ENCODE results near the gene GNAT1.

The GNAT1 gene

DNA sequence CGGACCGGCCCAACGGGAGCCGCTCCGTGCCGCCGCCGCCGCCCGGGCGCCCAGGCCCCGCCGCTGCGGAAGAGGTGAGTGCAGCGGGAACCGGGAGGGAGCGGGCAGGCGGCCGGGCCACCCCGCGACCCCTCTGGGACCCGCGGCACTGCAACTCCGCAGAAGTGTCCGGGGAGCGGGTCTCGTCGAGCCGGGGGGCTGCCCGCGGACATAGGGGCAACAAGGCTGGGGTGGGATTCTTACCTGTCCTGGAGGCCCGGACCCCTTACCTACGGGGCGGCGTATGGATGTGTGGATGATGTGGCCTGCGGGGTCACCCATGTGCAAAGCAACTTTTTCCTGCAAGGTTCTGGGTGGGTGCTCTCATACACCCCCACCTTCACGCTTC lies 35.9 kb upstream of the GNAT1 start:
- TF ChIP-seq POLR2A (IDR thresholded peaks at IDR 0.05; ENCODE audit: low read depth, low read length), result no peak
- TF ChIP-seq TAF1 (IDR thresholded peaks at IDR 0.05; ENCODE audit: borderline replicate concordance, low read depth, low read length), result no peak
- no peak for TF ChIP-seq POLR2AphosphoS5 (IDR thresholded peaks at IDR 0.05; ENCODE audit: low read depth, low read length)
- DNase-seq (ENCODE audit: insufficient read length) (no peak), FAIRE-seq (no peak)

DNA sequence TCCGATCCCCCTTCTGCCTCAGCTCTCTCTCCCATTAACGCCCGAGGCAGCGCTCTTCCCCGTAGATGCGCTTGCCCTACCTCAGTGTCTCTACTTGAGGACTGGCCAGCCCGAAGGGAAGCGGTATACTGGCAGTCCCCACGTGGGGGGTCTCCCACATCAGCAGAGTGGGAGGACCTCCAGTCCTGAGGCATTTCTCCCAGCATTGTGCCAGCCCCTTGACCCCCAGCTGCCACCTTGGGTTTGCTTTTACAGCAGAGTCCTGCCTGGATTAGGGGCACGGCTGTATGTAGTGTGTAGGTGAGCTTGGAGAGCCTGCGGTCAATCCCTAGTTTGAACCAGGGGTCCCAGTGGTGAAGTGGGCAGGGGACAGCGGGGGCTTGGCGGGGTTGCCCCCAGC lies 35.5 kb upstream of the GNAT1 start:
- no peak for TF ChIP-seq POLR2A (IDR thresholded peaks at IDR 0.05; ENCODE audit: low read depth, low read length)
- TF ChIP-seq TAF1 (IDR thresholded peaks at IDR 0.05; ENCODE audit: borderline replicate concordance, low read depth, low read length), result no peak
- no peak for TF ChIP-seq POLR2AphosphoS5 (IDR thresholded peaks at IDR 0.05; ENCODE audit: low read depth, low read length)
- DNase-seq (ENCODE audit: insufficient read length), result no peak
- no peak for FAIRE-seq

DNA sequence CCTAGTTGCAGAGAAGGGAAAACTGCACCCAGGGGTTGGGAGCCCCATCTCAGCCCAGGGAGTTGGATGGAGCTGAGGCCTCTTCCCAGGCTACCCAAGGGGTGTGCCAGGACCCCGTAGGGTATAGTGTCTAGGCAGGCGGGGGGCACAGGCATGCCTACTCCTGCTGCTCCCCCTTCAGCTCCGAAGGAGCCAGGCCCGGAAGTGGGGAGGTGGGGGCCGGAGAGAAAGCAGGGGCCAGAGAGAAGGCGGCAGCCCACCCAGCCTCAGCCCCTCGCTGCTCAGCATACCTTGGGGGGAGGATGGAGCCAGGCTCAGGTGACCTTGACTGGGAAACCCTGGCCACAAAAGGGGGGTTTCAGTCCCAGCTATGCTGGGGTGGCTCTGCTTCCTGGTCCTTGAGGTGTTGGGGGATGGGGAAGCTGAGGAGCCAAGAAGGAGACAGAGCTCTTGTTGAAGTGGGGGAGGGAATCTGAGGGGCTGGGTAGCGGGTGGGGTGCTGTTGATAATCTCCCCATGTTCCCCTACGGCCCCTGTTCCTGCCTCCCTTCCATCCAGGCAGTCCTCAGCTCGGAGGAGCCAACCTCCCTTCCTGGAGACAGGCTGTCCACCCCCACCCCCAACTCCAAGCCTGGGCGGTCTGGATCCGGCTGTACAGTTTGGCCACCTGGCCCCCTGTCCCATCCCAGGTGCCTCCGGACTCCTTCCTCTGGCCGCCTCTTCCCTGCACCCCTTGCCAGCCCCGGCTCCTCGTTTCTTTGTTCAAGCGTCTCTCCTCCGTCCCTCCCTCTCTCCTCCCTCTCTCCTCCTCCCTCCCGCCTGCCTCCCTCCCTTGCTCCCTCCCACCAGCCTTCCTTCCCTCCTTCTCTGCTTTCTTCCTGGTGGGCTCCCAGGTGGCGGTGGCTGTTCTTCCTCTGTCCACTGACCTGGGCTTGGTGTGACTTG lies 34.6 kb upstream of the GNAT1 start:
- DNase-seq (ENCODE audit: insufficient read length) (no peak), FAIRE-seq (no peak)
- TF ChIP-seq POLR2A (IDR thresholded peaks at IDR 0.05; ENCODE audit: low read depth, low read length) (no peak), TAF1 (IDR thresholded peaks at IDR 0.05; ENCODE audit: borderline replicate concordance, low read depth, low read length) (no peak), POLR2AphosphoS5 (IDR thresholded peaks at IDR 0.05; ENCODE audit: low read depth, low read length) (no peak)

DNA sequence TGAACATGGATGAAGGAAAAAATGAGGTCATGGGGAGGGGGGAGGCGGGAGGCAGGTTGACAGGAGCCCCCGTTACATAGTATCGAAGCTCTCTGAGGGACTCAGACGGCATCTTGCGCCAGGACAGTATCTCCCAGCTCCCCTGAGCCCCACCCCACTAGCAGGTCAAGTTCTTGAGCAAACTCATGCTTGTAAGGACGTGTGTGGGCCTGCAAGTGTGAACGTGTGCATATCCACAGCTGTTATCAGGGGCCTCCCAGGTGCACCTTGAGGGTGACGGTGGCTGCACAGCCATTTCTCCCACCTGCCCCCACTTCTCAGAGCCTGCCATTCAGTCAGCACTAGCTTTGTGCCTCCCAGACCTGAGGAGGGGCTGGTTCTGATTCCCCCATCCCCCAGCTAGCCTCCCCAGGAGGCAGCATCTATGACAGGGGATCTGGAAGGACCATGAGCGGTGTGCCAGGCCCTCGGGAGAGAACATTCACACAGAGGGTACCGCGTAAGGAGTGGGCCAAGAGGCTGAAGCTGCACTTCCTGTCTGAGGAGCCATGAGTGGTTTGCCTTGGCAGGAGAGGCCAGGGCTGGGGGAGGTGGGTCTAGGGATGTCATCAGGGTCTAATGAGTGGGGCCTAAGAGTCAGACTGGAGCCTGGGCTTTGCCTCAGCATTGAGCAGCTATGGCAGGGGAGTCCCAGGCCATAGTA lies 33.4 kb upstream of the GNAT1 start:
- no peak for TF ChIP-seq TAF1 (IDR thresholded peaks at IDR 0.05; ENCODE audit: borderline replicate concordance, low read depth, low read length)
- no peak for TF ChIP-seq POLR2A (IDR thresholded peaks at IDR 0.05; ENCODE audit: low read depth, low read length)
- TF ChIP-seq POLR2AphosphoS5 (IDR thresholded peaks at IDR 0.05; ENCODE audit: low read depth, low read length), result no peak
- no peak for DNase-seq (ENCODE audit: insufficient read length)

GRCh38 chr3:50158530-50159146 lies 32.8 kb upstream of the GNAT1 start:
- TF ChIP-seq POLR2AphosphoS5 (IDR thresholded peaks at IDR 0.05; ENCODE audit: low read depth, low read length) (no peak), POLR2A (IDR thresholded peaks at IDR 0.05; ENCODE audit: low read depth, low read length) (no peak), TAF1 (IDR thresholded peaks at IDR 0.05; ENCODE audit: borderline replicate concordance, low read depth, low read length) (no peak)
- FAIRE-seq (no peak), DNase-seq (ENCODE audit: insufficient read length) (no peak)

More for the DNA sequence above, 33.4 kb upstream of the GNAT1 start:
- FAIRE-seq, result no peak

- TF ChIP-seq POLR2A (IDR thresholded peaks at IDR 0.05; ENCODE audit: low read depth, low read length), result no peak
- TF ChIP-seq TAF1 (IDR thresholded peaks at IDR 0.05; ENCODE audit: borderline replicate concordance, low read depth, low read length), result no peak
- no peak for TF ChIP-seq POLR2AphosphoS5 (IDR thresholded peaks at IDR 0.05; ENCODE audit: low read depth, low read length)
- FAIRE-seq (no peak), DNase-seq (ENCODE audit: insufficient read length) (no peak)
Measured at GRCh38 chr3:50160561-50160983, 30.8 kb upstream of the GNAT1 start.

DNA sequence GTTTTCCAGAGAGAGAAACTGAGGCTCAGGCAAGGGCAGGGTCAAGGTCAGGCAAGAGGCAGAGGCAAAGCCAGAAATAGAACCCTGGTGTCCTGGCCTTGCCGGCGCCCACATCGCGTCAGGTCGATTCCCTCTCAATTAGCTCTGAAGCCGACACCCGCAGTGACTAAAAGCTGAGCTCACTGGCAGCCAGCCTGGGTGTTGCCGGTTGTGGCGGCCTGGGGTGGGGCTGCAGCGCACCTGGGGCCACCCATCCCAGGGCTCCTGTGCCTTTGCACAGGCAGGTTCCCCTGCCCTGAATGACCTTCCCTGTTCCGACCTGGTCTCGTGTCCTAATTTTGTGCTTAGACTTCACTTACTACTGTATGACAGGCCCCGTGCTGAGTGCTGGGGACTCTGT lies 30.1 kb upstream of the GNAT1 start:
- DNase-seq (ENCODE audit: insufficient read length) (no peak), FAIRE-seq (no peak)
- TF ChIP-seq POLR2AphosphoS5 (IDR thresholded peaks at IDR 0.05; ENCODE audit: low read depth, low read length), result no peak

DNA sequence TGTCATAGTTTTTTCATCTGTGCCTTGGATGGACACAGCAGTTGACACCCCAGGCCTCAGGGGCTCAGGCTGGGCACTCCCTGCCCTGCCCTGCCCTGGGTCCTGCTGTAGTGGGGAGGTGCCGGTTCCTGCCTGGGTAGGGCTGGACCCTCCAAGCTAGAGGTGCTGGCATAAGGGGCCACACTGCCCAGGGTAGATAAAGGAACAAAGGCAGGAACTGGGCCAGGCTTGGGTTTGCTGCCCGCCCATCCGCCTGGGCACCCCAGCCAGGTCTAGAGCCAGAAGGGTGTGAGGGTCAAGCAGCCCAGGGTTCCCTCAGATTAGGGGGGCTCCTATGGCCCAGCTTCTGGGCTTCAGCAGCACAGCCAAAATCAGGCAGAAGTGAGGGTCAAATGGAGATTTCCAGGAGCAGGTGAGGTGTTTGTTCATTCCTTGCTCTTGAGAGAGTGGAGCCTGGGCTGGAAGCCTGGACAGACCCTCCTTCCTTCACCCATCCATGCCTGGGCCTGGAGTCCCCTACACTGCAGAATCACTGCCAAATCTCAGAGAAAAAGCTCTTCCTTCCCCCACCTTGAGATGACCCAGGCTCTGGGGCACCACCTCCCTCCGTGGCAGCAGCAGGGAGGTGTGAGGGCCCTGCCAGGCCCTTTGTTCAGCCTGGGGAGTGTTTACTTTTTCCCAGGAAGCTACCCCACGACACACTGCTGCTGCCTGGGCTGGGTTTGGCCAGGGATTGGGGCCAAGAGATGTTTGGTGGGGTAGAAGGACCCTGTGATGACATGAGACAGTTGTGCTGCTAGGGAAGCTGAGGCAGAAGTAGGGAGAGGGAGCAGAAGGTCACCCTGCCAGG lies 29.2 kb upstream of the GNAT1 start:
- no peak for TF ChIP-seq TAF1 (IDR thresholded peaks at IDR 0.05; ENCODE audit: borderline replicate concordance, low read depth, low read length)
- no peak for TF ChIP-seq POLR2A (IDR thresholded peaks at IDR 0.05; ENCODE audit: low read depth, low read length)
- no peak for TF ChIP-seq POLR2AphosphoS5 (IDR thresholded peaks at IDR 0.05; ENCODE audit: low read depth, low read length)
- FAIRE-seq, result no peak
- no peak for DNase-seq (ENCODE audit: insufficient read length)

DNA sequence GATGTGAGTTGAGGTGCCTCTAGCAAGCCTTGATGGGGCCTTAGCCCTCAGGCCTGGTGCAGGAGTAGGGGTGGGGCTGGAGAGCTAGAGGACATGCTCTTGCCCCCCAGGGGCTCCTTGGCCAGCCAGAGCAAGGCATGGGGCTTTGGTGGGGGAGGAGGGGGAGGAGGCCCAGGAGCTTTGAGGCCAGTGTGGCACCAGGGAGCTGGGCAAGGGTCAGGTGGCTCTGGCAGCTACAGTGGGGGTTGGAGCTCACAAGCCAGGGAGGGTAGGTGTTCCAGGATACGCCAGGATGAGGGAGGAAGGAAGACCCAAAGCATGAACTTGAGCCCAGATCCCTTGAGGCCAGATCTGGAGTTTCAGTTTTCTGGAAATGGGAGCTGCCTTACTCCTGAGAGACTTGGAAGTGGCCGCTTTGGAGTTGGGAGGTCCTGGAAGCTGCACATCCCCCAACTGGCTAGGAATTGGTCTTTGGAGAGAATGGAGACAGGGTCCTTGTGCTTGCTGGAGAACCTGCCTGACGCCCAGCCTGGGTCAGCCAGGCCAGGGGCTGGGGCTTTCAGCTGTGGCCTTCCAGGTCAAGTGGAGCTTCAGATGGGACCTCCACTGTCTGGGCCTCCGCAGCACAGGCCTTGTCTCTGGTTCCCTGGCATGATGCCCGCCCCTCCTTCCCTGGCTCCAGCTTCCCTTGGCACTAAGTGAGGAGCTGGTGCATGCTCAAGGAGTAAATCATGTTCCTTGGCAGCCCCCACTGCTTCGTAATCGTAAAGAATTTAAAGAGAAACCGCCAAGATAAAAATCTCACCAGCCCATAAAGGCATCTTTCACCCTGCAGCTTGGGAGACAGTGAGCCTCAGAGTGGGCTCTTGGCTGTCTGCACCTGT lies 27.6 kb upstream of the GNAT1 start:
- FAIRE-seq (no peak), DNase-seq (ENCODE audit: insufficient read length) (no peak)

GRCh38 chr3:50164481-50164880 lies 26.9 kb upstream of the GNAT1 start:
- no peak for FAIRE-seq
- TF ChIP-seq POLR2A (IDR thresholded peaks at IDR 0.05; ENCODE audit: low read depth, low read length) (no peak), POLR2AphosphoS5 (IDR thresholded peaks at IDR 0.05; ENCODE audit: low read depth, low read length) (no peak), TAF1 (IDR thresholded peaks at IDR 0.05; ENCODE audit: borderline replicate concordance, low read depth, low read length) (no peak)
- DNase-seq (ENCODE audit: insufficient read length), result no peak

More for the DNA sequence above, 27.6 kb upstream of the GNAT1 start:
- TF ChIP-seq POLR2A (IDR thresholded peaks at IDR 0.05; ENCODE audit: low read depth, low read length) (no peak), POLR2AphosphoS5 (IDR thresholded peaks at IDR 0.05; ENCODE audit: low read depth, low read length) (no peak), TAF1 (IDR thresholded peaks at IDR 0.05; ENCODE audit: borderline replicate concordance, low read depth, low read length) (no peak)
